B cell (primary cell): ENCODE measurements around the gene SLC44A1. TPM values are rescaled to one million over a fixed set of nuclear protein-coding genes. Genes with fewer than 3 reads are reported as not detected.
A peak's percentile ranks its signal among the peaks of the same experiment; 100 is the strongest.

Experiments used
- ATAC-seq: fragments of 200-7000 bp; cut with Tn5 transposase; one replicate; pipeline ENCODE4 v1.10.0; 2021; ENCODE audit warnings: low read depth, mild to moderate bottlenecking, moderate number of reproducible peaks, moderate library complexity
- CTCF ChIA-PET: fragments of 350-600 bp; sonication (Branson Sonifier 250); formaldehyde crosslinking; loops from one replicate; lab custom pipeline; 2021; ENCODE audit warnings: antibody characterized with exemption, inconsistent platforms; lab: Charles Lee
- POLR2A ChIA-PET: fragments of 350-600 bp; sonication (Branson Sonifier 250); formaldehyde crosslinking; loops from one replicate; lab custom pipeline; 2021; ENCODE audit warnings: antibody characterized with exemption; lab: Charles Lee
- DNase-seq: peaks from one replicate; pipeline ENCODE4 v3.0.0; 2013
- H2AFZ ChIP-seq: 2 replicates; pipeline ENCODE4 v1.6.1; 2012; ENCODE audit warnings: mild to moderate bottlenecking, low read depth, low read length; ENCODE audit not compliant: insufficient read depth, poor library complexity, severe bottlenecking
- H3K27ac ChIP-seq, 2 donors: 1 replicate in 1 of 2; 2 replicates in 1 of 2; pipeline ENCODE4 v1.5.1; 2012 to 2013; ENCODE audit warnings: low read length in 2 of 2, mild to moderate bottlenecking in 2 of 2, moderate library complexity in 1 of 2
- H3K27me3 ChIP-seq, 4 experiments: fragments of 200-600 bp in 1 of 4; sonication (generic) in 1 of 4; replicated peaks in 1 of 4; 1 replicate in 2 of 4; 2 replicates in 2 of 4; pipeline versions ENCODE4 v1.6.1 to v1.7.0; 2013 to 2016; ENCODE audit warnings: low read length in 3 of 4, mild to moderate bottlenecking in 2 of 4, mixed read lengths in 1 of 4, moderate library complexity in 1 of 4; ENCODE audit not compliant: insufficient read depth in 4 of 4, control insufficient read depth in 3 of 4; ENCODE audit errors: control extremely low read depth in 1 of 4
- H3K36me3 ChIP-seq, 2 experiments: replicated peaks in 1 of 2; 1 replicate in 1 of 2; 2 replicates in 1 of 2; pipeline versions ENCODE4 v1.6.1 to v1.7.1; 2013; ENCODE audit warnings: low read length in 1 of 2; ENCODE audit not compliant: insufficient read depth in 2 of 2, control insufficient read depth in 1 of 2; ENCODE audit errors: control extremely low read depth in 1 of 2, extremely low read depth in 1 of 2
- H3K4me1 ChIP-seq, 2 donors: fragments of 200-600 bp in 1 of 2; sonication (generic) in 1 of 2; 1 replicate in 1 of 2; 2 replicates in 1 of 2; pipeline versions ENCODE4 v1.5.1 to v1.6.1; 2013 to 2017; ENCODE audit warnings: low read length in 2 of 2; ENCODE audit not compliant: control insufficient read depth in 2 of 2, insufficient read depth in 2 of 2
- H3K4me2 ChIP-seq: replicated peaks from 2 replicates; pipeline ENCODE3; 2012; ENCODE audit warnings: mild to moderate bottlenecking, low read depth, low read length; ENCODE audit not compliant: poor library complexity, severe bottlenecking
- H3K4me3 ChIP-seq, 5 experiments: fragments of 200-600 bp in 1 of 5; sonication (generic) in 1 of 5; 1 replicate in 3 of 5; 2 replicates in 2 of 5; pipeline versions ENCODE4 v1.5.1 to v1.7.0; 2011 to 2016; ENCODE audit warnings: low read length in 4 of 5, mild to moderate bottlenecking in 4 of 5, low read depth in 2 of 5, control low read depth in 1 of 5, moderate library complexity in 1 of 5; ENCODE audit not compliant: insufficient read depth in 1 of 5; ENCODE audit errors: control extremely low read depth in 1 of 5, extremely low read depth in 1 of 5
- H3K79me2 ChIP-seq: fragments of 200-600 bp; sonication (generic); one replicate; pipeline ENCODE4 v1.6.0; 2016; ENCODE audit warnings: low read length; ENCODE audit not compliant: control insufficient read depth, insufficient read depth
- H3K9ac ChIP-seq: fragments of 200-600 bp; sonication (generic); 2 replicates; pipeline ENCODE4 v1.6.1; 2017; ENCODE audit warnings: mild to moderate bottlenecking, low read length, moderate library complexity
- H3K9me3 ChIP-seq, 3 donors: one replicate each; pipeline versions ENCODE4 v1.6.1 to v1.7.1; 2013; ENCODE audit warnings: low read length in 2 of 3; ENCODE audit not compliant: control insufficient read depth in 2 of 3, insufficient read depth in 1 of 3; ENCODE audit errors: control extremely low read depth in 1 of 3
- H4K20me1 ChIP-seq: 2 replicates; pipeline ENCODE4 v1.6.0; 2012; ENCODE audit warnings: mild to moderate bottlenecking, low read length; ENCODE audit not compliant: insufficient read depth, control insufficient read depth, poor library complexity, severe bottlenecking
- H3K27ac Mint-ChIP-seq: one replicate; pipeline ENCODE4 v1.8.0; 2021; ENCODE audit warnings: mixed read lengths
- H3K27me3 Mint-ChIP-seq: one replicate; pipeline ENCODE4 v1.8.0; 2021; ENCODE audit warnings: mixed read lengths
- H3K4me1 Mint-ChIP-seq: one replicate; pipeline ENCODE4 v1.8.0; 2021; ENCODE audit warnings: mixed read lengths
- H3K4me3 Mint-ChIP-seq: one replicate; pipeline ENCODE4 v1.8.0; 2021; ENCODE audit warnings: mixed read lengths
- H3K9me3 Mint-ChIP-seq: one replicate; pipeline ENCODE4 v1.8.0; 2022; ENCODE audit warnings: mixed read lengths; ENCODE audit not compliant: insufficient read depth
- EZH2 ChIP-seq: IDR thresholded peaks from 2 replicates; pipeline ENCODE4 v1.6.1; 2012; ENCODE audit warnings: borderline replicate concordance, low read depth, mild to moderate bottlenecking, moderate library complexity, low read length; ENCODE audit not compliant: insufficient read depth, poor library complexity, severe bottlenecking
- WGBS: methylation state at CpG from one replicate; pipeline ENCODE4 v1.1.5; 2013; ENCODE audit warnings: missing lambda C conversion rate; ENCODE audit not compliant: insufficient coverage; 5-methylcytosine and 5-hydroxymethylcytosine counted together
- intact Hi-C: fragments of 100-400 bp; cut with micrococcal nuclease; formaldehyde crosslinking; loops from one replicate; pipeline ENCODE4 v1.10.0; 2022
- polyA plus RNA-seq: library from polyadenylated mRNA; depleted of rRNA; stranded (reverse); fragments of >200 nt; gene quantifications from 2 replicates; pipeline ENCODE4 v1.2.3, GENCODE V29; 2012
- total RNA-seq, 2 donors: library from RNA; stranded (reverse); fragments of 120-200 nt in 1 of 2; gene quantifications; 1 replicate in 1 of 2; 2 replicates in 1 of 2; pipeline versions ENCODE4 v1.2.3 to v1.2.4, GENCODE V29; 2013 to 2022
- TF ChIP-seq, protein P1 (sequence below): fragments of 200-600 bp; IDR thresholded peaks from one replicate; pipeline ENCODE4 v1.8.0; 2022; ENCODE audit warnings: antibody characterized with exemption, mild to moderate bottlenecking

Gene SLC44A1
- total and polyA plus RNA-seq, 2 donors (not counting 1 experiment from before 2014, with no cell fraction given), result 2.2 to 17.7 TPM

DNA sequence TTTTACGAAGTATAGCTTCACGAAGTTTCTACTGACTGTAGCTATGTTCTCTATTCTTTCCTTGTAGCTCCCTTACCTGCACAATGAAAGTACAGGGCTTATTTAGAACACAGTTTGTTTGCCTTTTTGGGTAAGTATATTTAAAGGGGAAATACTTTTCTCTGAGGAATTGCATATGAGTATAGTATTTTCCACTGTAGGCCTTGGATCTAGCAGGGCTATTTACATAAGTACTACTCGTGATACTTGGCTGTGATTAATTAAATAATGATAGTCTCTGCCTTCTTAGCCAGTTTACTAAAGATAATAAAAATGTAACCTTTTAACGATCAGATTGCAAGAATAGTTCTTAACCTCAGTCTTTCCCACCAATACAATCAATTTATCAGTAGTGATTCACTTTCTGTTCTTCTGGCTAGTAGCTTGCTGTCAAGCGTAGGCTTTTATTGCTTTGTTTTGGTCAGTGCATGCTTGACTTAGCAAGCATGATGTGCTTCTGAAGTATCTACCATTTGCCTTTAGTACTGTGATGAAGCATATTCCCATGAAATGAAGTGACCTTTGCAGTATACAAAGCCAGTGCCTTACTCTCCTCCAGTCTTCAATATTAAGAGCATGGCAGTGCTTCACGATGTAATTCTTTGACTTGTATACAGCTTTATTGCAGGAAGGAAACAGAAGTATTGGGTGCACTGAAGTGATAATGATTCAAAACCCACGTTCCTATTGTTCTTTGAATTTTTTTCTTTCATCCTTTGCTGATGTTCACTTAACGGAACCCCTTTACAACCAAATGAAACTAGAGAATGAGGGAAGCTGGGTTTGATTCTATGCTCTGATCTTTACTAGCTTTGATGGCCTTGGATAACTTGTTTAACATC, 64.2 kb downstream of the SLC44A1 start:
- no peaks in the 10 kb centered on the region for H4K20me1 ChIP-seq
- ChIA-PET CTCF (interaction anchor here (0.8 to 1.2 kb wide), 2 partner anchors 27 to 54 kb away, joined by 3 to 4 read pairs; no protein-coding TSS in a partner anchor), POLR2A (no interaction called here)
- H3K27me3 ChIP-seq, result no peaks in the 10 kb centered on the region
- intact Hi-C loops, result no loop called here
- Mint-ChIP-seq H3K4me3 (no peak overlapping the region), H3K4me1 (peaks cover 21% of the 10 kb centered on the region), H3K9me3 (no peaks in the 10 kb centered on the region), H3K27me3 (no peaks in the 10 kb centered on the region), H3K27ac (no peak overlapping the region)
- peaks cover 7 to 14% of the 10 kb centered on the region in 2 donors for H3K4me1 ChIP-seq
- H3K79me2 ChIP-seq, result no peaks in the 10 kb centered on the region
- H3K9ac ChIP-seq, result no peak overlapping the region
- ATAC-seq (no peak), DNase-seq (no peak)
- no peak overlapping the region for H2AFZ ChIP-seq
- no peak overlapping the region for H3K4me3 ChIP-seq
- no peaks in the 10 kb centered on the region for H3K36me3 ChIP-seq
- H3K4me2 ChIP-seq, result peak overlapping the region; percentile 24
- TF ChIP-seq, protein P1, sequence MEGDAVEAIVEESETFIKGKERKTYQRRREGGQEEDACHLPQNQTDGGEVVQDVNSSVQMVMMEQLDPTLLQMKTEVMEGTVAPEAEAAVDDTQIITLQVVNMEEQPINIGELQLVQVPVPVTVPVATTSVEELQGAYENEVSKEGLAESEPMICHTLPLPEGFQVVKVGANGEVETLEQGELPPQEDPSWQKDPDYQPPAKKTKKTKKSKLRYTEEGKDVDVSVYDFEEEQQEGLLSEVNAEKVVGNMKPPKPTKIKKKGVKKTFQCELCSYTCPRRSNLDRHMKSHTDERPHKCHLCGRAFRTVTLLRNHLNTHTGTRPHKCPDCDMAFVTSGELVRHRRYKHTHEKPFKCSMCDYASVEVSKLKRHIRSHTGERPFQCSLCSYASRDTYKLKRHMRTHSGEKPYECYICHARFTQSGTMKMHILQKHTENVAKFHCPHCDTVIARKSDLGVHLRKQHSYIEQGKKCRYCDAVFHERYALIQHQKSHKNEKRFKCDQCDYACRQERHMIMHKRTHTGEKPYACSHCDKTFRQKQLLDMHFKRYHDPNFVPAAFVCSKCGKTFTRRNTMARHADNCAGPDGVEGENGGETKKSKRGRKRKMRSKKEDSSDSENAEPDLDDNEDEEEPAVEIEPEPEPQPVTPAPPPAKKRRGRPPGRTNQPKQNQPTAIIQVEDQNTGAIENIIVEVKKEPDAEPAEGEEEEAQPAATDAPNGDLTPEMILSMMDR, result no peak
- TF ChIP-seq EZH2, result no peak
- H3K9me3 ChIP-seq, result no peaks in the 10 kb centered on the region
- no CpG with 5 or more reads among the region's 8 CpGs for WGBS
- H3K27ac ChIP-seq, result peak overlapping the region in 1 of 2 donors; percentile 15

DNA sequence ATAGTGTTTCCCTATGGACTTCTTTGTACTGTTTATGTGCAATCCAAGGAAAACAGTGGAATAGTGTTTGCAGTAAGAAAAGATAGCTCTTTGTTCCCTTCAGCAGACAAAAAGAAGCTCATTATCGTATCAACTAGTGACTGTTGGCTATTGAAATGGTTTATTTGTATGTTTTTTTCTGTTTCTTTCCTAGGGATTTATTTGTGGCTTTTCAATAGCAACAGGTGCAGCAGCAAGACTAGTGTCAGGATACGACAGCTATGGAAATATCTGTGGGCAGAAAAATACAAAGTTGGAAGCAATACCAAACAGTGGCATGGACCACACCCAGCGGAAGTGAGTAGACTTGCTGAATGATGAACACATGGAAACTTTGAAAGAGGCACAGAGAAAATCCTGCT, 65.1 kb downstream of the SLC44A1 start:
- no peak overlapping the region for H3K4me3 ChIP-seq
- Mint-ChIP-seq H3K27ac (no peak overlapping the region), H3K9me3 (no peaks in the 10 kb centered on the region), H3K4me1 (peaks cover 21% of the 10 kb centered on the region), H3K27me3 (no peaks in the 10 kb centered on the region), H3K4me3 (no peak overlapping the region)
- H3K27ac ChIP-seq, result no peak overlapping the region
- CTCF ChIA-PET, result interaction anchor here (1.2 kb wide), 1 partner anchor 26 kb away, joined by 4 read pairs; no protein-coding TSS in a partner anchor
- no peak overlapping the region for H3K4me2 ChIP-seq
- H2AFZ ChIP-seq, result no peak overlapping the region
- TF ChIP-seq EZH2, result no peak
- TF ChIP-seq, protein P1, result no peak
- ATAC-seq (no peak), DNase-seq (no peak)
- H3K79me2 ChIP-seq, result no peaks in the 10 kb centered on the region
- peaks cover 7 to 14% of the 10 kb centered on the region in 2 donors for H3K4me1 ChIP-seq
- no peaks in the 10 kb centered on the region for H3K9me3 ChIP-seq
- H3K9ac ChIP-seq, result no peak overlapping the region
- H4K20me1 ChIP-seq, result no peaks in the 10 kb centered on the region
- no peaks in the 10 kb centered on the region for H3K27me3 ChIP-seq
- H3K36me3 ChIP-seq, result no peaks in the 10 kb centered on the region
- no CpG with 5 or more reads among the region's 3 CpGs for WGBS
- intact Hi-C loops, result no loop called here
- POLR2A ChIA-PET, result no interaction called here
